ENCODE results near the gene MAPK6. TPM values are rescaled to one million over a fixed set of nuclear protein-coding genes. Genes with fewer than 3 reads are reported as not detected.

Gene MAPK6
- total and polyA plus RNA-seq, 9 of the 15 experiments (the other 6 are each of a cell fraction or from before 2014, with no cell fraction given) = 28.5 to 97.1 (median 74.0) TPM

DNA sequence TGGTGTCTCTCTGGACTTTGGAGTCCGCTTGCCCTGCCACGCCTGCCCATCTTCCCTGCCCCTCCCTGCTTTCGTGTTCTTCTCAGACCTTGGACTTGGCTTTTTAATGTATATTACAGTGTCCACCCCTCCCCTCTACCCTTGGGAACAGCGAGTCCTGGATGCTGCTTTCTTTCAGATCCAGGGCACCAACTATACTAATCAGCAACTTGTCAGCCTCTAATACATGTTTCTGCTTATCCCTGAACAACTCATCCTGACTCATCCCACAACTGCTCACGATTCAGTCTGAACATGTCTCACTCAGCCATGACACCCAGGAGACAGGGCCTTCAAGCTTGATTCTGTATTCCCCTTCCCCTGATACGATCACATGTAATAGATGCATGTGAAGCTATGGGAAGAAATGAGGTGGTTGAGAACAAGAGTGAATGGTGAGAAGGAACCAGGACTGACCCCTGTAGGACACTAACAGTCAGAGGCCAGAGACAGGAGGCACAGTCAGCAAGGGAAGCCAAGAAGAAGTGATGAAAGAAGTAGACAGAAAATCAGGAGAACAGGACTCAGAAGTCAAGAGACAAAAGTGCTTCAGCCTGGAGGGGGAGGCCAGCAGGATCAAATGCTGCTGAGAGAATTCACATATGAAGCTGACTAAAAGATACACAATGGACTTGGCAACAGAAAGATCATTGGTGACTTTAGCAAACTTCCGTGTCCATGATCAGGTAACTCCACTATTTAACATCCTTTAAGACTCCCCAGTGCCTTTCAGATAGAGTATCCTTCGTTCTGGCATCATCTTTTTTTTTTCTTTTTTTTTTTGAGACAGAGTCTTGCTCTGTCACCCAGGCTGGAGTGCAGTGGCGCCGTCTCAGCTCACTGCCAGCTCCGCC is 58.1 kb downstream of the MAPK6 start (continued):
- 0 out of 2 replicates have a peak, but pooled peaks have one; percentile 3 for TF ChIP-seq MAFK (IDR thresholded peaks at IDR 0.05; ENCODE audit: low read length)
- TF ChIP-seq, protein P1, sequence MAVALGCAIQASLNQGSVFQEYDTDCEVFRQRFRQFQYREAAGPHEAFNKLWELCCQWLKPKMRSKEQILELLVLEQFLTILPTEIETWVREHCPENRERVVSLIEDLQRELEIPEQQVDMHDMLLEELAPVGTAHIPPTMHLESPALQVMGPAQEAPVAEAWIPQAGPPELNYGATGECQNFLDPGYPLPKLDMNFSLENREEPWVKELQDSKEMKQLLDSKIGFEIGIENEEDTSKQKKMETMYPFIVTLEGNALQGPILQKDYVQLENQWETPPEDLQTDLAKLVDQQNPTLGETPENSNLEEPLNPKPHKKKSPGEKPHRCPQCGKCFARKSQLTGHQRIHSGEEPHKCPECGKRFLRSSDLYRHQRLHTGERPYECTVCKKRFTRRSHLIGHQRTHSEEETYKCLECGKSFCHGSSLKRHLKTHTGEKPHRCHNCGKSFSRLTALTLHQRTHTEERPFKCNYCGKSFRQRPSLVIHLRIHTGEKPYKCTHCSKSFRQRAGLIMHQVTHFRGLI (CRISPR knock-in tag; IDR thresholded peaks at IDR 0.05) = no peak
- peak; percentile 66 for TF ChIP-seq CBFA2T2 (conservative IDR thresholded peaks at IDR 0.05)
- TF ChIP-seq, protein P2, sequence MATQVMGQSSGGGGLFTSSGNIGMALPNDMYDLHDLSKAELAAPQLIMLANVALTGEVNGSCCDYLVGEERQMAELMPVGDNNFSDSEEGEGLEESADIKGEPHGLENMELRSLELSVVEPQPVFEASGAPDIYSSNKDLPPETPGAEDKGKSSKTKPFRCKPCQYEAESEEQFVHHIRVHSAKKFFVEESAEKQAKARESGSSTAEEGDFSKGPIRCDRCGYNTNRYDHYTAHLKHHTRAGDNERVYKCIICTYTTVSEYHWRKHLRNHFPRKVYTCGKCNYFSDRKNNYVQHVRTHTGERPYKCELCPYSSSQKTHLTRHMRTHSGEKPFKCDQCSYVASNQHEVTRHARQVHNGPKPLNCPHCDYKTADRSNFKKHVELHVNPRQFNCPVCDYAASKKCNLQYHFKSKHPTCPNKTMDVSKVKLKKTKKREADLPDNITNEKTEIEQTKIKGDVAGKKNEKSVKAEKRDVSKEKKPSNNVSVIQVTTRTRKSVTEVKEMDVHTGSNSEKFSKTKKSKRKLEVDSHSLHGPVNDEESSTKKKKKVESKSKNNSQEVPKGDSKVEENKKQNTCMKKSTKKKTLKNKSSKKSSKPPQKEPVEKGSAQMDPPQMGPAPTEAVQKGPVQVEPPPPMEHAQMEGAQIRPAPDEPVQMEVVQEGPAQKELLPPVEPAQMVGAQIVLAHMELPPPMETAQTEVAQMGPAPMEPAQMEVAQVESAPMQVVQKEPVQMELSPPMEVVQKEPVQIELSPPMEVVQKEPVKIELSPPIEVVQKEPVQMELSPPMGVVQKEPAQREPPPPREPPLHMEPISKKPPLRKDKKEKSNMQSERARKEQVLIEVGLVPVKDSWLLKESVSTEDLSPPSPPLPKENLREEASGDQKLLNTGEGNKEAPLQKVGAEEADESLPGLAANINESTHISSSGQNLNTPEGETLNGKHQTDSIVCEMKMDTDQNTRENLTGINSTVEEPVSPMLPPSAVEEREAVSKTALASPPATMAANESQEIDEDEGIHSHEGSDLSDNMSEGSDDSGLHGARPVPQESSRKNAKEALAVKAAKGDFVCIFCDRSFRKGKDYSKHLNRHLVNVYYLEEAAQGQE (IDR thresholded peaks at IDR 0.05; ENCODE audit: borderline replicate concordance) = peak; percentile 8; the same call in 1 of the 2 replicates
- TF ChIP-seq, protein P2 (CRISPR knock-in tag; IDR thresholded peaks at IDR 0.05; ENCODE audit: low read depth) = no peak
- peak; percentile 24; the same call in 1 of the 2 replicates for TF ChIP-seq MAFG (tag; conservative IDR thresholded peaks at IDR 0.05)
- TF ChIP-seq SMARCE1 (IDR thresholded peaks at IDR 0.05) = 0 out of 2 replicates have a peak, but pooled peaks have one; percentile 20
- no peak for TF ChIP-seq TOE1 (IDR thresholded peaks at IDR 0.05; ENCODE audit: borderline replicate concordance)
- TF ChIP-seq TOE1 (CRISPR knock-in tag; IDR thresholded peaks at IDR 0.05; ENCODE audit: borderline replicate concordance, low read depth) = no peak
- peak; percentile 62 for TF ChIP-seq ARID1B (IDR thresholded peaks at IDR 0.05)
- peak; percentile 98 for TF ChIP-seq FOSL1 (tag; conservative IDR thresholded peaks at IDR 0.05)
- no peak for TF ChIP-seq ELF2 (CRISPR knock-in tag; IDR thresholded peaks at IDR 0.05)
- TF ChIP-seq PRMT5 (CRISPR knock-in tag; IDR thresholded peaks at IDR 0.05) = no peak
- peak; percentile 66; the same call in 1 of the 2 replicates for TF ChIP-seq SMARCA4 (IDR thresholded peaks at IDR 0.05)
- TF ChIP-seq ZNF24 (IDR thresholded peaks at IDR 0.05) = peak; percentile 91
- no peak for TF ChIP-seq POU5F1 (IDR thresholded peaks at IDR 0.05; ENCODE audit: borderline replicate concordance, low read depth, low read length, partially characterized antibody)
- peak; percentile 50; the same call in 1 of the 2 replicates for TF ChIP-seq JUND (IDR thresholded peaks at IDR 0.05; ENCODE audit: borderline replicate concordance, low read depth, low read length)
- TF ChIP-seq JUND (tag; IDR thresholded peaks at IDR 0.05; ENCODE audit: borderline replicate concordance, low read depth, low read length) = 0 out of 3 replicates have a peak, but pooled peaks have one; percentile 27
- TF ChIP-seq DPF2 (IDR thresholded peaks at IDR 0.05) = peak; percentile 66

Measured in K562 (cell line).